ENCODE measurements around the gene PRSS22.

DNA sequence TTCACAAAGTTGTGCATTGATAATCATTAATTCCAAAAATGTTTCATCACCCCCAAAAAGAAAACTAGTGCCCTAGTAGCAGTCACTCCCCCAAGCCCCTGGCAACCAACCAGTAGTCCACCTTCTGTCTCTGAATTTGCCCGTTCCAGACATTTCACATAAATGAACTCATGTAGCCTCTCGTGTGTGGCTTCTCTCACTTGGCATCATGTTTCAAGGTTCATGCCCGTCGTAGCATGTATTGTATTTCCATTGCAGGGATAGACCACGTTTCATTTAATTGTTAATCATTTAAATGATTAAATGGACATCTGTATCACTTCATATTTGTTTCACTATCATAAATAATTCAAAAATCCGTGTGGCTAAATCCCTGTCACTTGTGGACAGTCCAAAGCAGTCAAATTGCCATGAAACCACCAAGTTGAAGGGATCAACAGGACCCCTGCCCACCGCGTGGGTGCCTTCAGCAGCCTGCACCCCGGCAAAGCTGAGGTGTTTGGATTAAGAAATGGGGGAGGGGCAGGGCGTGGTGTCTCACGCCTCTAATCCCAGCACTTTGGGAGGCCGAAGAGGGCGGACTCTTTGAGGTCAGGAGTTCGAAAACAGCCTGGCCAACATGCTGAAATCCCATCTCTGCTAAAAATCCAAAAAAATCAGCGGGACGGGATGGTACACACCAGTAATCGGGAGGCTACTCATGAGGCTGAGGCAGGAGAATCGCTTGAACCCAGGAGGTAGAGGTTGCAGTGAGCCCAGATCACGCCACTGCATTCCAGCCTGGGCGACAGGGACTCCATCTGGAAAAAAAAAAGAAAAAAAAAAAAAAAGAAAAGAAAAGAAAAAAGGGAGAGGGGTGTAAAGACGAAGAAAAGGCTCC lies 16.3 kb upstream of the PRSS22 start:
- no peak for TF ChIP-seq POLR2A (IDR thresholded peaks at IDR 0.05)
- TF ChIP-seq, protein P1, sequence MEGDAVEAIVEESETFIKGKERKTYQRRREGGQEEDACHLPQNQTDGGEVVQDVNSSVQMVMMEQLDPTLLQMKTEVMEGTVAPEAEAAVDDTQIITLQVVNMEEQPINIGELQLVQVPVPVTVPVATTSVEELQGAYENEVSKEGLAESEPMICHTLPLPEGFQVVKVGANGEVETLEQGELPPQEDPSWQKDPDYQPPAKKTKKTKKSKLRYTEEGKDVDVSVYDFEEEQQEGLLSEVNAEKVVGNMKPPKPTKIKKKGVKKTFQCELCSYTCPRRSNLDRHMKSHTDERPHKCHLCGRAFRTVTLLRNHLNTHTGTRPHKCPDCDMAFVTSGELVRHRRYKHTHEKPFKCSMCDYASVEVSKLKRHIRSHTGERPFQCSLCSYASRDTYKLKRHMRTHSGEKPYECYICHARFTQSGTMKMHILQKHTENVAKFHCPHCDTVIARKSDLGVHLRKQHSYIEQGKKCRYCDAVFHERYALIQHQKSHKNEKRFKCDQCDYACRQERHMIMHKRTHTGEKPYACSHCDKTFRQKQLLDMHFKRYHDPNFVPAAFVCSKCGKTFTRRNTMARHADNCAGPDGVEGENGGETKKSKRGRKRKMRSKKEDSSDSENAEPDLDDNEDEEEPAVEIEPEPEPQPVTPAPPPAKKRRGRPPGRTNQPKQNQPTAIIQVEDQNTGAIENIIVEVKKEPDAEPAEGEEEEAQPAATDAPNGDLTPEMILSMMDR (IDR thresholded peaks at IDR 0.05): no peak
